GM19455 (cell line): ENCODE data around the gene IFNA17.
"Not testable (repeated sequence)": the region's sequence is repeated elsewhere in the genome, so short reads cannot be mapped to it uniquely, and the experiment has no call there.

Experiments used
- ATAC-seq: cut with Tn5 transposase; IDR thresholded peaks from one replicate; pipeline ENCODE4 v1.9.1; 2021; ENCODE audit not compliant: unreplicated experiment

IFNA17 gene

DNA sequence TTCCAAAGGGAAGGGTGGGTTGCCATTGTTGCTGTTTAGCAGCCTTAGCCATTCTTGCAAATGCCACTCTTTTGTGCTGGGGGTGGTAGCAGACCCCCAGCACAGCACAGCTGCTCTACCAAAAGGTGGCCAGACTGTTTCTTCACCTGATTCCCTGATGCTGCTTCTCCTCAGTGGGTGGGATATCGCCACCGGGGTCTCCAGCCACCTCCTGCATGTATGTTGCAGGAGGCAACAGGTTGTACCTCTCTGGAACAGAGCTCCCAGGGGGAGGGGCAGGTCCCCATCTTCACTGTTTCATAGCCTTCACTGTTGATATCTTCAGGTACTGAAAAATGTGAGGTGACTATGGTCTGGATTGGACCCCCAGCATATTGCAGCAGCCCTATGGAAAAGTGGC lies 17.2 kb downstream of the IFNA17 start:
- not testable (repeated sequence) for ATAC-seq

DNA sequence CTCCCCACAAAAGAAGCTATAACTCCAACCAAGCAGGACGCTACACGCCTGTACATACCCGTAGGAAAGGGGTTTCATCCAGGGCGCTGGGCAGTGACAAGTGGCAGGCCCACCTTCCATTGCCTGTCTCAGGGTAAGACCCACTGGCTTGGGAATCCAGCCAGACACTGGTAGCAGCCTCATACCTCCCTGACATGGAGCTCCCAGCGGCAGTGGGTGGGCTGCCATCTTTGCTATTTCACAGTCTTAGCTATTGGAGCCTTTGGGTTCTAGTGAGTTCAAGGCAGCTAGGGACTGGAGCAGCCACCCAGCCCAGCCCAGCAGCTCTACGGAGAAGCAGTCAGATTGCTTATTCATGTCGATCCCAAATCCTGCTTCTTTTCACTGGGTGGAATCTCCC lies 17.7 kb downstream of the IFNA17 start:
- no peak for ATAC-seq

DNA sequence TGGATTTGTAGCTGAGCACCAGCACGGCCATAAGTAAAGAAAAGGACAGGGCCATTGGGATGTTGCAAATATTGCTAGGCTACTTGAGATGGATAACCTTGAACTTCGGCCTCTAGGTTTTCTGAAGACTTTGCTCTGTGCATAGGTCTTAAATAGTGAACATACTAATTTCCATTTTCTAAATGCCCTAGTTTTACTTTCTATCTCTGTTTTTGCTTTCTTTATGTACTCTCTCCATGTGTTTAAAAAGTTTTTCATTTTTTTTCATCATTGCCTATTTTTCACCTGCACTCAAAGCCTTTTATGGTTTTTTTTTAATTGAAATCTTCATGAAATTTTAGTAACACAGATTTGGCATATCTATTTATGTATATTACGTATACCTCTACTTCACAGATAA lies 21.0 kb downstream of the IFNA17 start, which contains the start of gene IFNA10:
Gene IFNA10, minus strand, starts transcription at position 101 of the 400 bp plus-strand sequence. Its CDS starts 46 bp downstream, at position 55.
- ATAC-seq = not testable (repeated sequence)

DNA sequence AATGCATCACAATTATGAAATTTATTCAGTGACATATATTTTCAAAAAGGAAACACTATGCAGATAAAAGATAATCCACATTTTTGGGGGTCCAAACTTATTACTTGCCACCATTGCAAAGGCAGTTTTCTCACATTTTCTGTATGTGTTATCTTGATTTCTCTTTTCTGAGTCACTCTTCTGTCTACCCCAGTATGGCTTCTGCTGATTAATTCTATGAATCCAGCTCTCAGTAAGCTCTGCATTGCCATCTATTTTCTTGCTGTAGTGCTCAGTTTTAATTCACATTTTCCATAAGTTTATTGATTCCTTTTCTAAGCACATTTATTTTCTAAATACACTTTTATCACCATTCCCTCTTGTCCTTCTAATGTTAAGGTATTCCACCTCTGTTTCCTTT lies 22.8 kb downstream of the IFNA17 start:
- ATAC-seq = no peak

DNA sequence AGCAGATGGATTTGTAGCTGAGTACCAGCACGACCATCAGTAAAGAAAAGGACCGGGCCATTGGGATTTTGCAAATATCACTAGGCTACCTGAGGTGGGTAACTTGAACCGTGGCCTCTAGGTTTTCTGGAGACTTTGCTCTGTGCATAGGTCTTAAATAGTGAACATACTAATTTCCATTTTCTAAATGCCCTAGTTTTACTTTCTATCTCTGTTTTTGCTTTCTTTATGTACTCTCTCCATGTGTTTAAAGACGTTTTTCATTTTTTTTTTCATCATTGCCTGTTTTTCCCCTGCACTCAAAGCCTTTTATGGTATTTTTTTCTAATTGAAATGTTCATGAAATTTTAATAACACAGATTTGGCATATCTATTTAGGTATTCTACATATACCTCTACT lies 25.9 kb downstream of the IFNA17 start, which contains the start of gene IFNA7:
Gene IFNA7, minus strand, starts transcription at position 101 of the 400 bp plus-strand sequence. Its CDS starts 40 bp downstream, at position 61.
- not testable (repeated sequence) for ATAC-seq

DNA sequence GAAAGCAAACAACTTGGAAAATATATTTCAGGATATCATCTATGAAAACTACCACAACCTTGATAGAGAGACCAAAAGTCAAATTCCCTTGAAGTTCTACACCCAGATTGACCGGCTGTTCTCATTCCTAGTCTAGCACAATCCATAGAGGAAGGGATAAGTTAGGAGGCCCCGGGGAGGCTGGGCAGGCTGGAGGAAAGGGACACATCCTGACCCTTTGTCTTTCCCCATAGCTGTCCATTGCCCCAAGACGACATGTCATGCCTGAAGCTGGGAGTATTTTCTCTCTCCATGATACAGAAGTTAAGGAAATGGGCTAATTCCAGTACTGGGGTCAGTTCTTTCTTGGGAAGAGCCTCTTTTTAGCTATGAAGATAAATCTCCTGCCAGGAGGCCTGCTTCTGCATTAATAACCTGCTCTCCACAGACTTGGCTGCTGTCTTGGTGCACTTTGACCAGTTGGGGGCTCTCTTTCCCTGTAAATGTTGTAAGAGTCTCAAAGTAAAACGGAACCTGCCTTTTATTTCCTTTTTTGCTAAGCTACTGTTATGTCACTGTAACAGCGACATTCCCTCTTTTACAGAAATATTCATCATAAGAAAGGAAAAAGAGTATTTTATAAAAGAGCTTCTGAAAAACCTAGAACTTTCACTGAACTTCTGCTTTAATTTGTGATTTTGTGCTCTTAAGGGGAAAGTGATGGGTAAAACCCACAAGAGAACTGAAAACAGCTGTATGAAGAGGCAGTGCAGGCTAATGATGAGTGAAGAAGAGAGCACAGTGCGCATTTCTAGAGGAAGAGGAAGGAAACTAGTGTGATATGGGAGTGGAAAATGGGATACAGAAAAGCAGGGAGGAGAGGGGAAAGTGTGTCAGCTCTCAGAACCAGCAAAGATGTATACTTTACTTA lies 32.9 kb downstream of the IFNA17 start:
- ATAC-seq = peak; percentile 97

DNA sequence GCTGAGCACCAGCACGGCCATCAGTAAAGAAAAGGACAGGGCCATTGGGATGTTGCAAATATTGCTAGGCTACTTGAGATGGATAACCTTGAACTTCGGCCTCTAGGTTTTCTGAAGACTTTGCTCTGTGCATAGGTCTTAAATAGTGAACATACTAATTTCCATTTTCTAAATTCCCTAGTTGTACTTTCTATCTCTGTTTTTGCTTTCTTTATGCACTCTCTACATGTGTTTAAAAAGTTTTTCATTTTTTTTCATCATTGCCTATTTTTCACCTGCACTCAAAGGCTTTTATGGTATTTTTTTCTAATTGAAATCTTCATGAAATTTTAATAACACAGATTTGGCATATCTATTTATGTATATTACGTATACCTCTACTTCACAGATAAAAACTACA lies 40.5 kb downstream of the IFNA17 start, which contains the start of gene IFNA4:
Gene IFNA4, minus strand, starts transcription at position 101 of the 400 bp plus-strand sequence. Its CDS starts 56 bp downstream, at position 45.
- not testable (repeated sequence) for ATAC-seq

DNA sequence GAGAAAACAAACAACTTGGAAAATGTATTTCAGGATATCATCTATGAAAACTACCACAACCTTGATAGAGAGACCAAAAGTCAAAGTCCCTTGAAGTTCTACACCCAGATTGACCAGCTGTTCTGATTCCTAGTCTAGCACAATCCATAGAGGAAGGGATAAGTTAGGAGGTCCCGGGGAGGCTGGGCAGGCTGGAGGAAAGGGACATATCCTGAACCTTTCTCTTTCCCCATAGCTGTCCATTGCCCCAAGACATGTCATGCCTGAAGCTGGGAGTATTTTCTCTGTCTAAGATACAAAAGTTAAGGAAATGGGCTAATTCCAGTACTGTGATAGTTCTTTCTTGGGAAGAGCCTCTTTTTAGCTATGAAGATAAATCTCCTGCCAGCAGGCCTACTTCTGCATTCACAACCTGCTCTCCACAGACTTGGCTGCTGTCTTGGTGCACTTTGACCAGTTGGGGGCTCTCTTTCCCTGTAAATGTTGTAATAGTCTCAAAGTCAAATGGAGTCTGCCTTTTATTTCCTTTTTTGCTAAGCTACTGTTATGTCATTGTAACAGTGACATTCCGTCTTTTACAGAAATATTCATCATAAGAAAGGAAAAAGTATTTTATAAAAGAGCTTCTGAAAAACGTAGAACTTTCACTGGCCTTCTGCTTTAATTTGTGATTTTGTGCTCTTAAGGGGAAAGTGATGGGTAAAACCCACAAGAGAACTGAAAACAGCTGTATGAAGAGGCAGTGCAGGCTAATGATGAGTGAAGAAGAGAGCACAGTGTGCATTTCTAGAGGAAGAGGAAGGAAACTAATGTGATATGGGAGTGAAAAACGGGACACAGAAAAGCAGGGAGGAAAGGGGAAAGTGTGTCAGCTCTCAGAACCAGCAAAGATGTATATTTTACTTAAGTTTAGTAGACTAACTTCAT lies 44.9 kb downstream of the IFNA17 start:
- ATAC-seq = peak; percentile 94
